GM18858 (cell line): ENCODE results near the gene PLA2G2D.
"Not testable (repeated sequence)": the region's sequence is repeated elsewhere in the genome, so short reads cannot be mapped to it uniquely, and the experiment has no call there.

Experiments used
- ATAC-seq: cut with Tn5 transposase; IDR thresholded peaks from one replicate; pipeline ENCODE4 v1.9.1; 2021; ENCODE audit not compliant: unreplicated experiment

PLA2G2D gene

DNA sequence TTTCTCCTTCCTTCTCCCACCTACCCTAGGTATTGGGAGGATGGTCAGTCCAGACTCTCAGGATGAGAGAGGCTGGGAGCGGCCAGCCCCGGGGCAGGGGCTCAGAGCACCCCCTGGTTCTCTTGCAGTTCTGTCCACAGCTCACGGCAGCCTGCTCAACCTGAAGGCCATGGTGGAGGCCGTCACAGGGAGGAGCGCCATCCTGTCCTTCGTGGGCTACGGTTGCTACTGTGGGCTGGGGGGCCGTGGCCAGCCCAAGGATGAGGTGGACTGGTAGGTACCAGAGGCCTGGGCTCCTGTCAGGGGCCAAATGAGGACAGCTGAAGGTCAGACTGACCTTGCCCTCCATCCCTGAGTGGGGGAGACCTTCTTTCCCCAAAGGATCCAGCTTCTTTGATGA lies 24.0 kb upstream of the PLA2G2D start:
- no peak for ATAC-seq

DNA sequence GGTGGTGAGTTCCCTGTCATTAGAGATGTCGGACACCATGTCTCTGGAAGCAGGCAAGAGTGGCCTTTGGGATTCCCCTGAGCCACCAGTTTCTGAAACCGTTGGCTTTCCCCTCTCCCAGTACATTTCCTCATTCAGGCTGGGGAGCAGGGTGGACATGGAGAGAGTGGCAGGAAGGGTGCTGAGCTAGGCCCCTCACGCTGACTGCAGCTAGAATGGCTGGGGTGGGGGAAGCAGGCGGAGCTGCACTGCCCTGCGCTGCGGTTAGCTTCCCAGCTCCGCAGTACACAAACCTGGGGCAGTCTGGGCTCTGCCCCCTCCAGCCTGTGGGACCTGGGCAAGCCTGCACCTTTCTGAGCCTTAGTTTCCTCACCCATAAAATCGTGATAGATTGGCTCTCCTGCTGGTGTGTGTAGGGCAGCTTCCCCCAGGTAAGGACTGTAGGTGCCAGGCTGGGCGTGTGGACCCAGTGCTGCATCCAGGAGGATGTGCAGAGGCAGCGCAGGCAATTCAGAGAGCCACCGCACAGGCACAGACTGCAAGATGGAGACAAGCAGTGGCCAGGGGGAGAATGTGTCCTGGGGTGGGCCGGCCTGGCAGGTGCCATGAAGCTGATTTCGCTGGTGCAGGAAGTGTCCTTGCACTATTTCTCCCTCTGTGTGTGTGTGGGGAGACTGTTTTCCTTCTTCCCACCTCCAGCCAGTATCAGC lies 22.8 kb upstream of the PLA2G2D start:
- no peak for ATAC-seq

DNA sequence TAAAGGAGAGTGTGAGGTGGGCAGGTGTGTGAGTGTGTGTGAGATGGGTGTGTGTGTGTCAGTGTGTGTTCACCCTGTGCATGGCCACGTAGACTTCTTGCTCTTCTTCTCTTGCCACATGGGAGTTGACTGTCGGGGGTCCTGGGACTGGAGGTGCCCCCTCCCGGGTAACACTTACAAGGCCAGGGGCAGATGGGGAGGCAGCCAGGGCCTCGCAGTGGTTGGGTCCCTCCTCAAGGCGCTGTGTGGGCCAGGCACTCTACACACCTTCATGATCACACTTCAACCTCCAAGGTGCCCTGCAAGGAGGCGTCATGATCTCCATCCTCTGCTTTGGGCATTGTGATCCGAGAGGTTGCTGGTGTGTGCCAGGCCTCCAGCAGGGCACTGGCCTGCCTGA lies 22.1 kb upstream of the PLA2G2D start:
- no peak for ATAC-seq

DNA sequence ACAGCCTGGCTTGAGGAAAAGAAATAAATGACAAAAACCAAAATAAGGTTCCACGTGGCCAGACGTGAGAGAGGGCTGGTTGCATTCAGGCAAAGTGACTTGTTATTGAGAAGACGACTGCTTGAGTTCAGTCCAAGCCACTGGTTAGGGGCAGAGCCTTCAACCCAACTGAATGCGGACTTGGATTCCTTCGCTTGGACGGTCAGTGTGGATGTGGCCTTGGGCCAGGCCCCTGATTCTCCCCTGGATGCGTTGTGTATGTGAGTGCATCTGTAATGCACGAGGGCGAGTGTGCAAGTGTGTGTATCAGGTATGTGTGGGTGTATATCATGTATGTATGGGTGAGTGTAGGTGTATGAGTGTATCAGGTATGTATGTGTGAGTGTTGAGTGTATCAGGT lies 21.7 kb upstream of the PLA2G2D start:
- ATAC-seq = no peak

DNA sequence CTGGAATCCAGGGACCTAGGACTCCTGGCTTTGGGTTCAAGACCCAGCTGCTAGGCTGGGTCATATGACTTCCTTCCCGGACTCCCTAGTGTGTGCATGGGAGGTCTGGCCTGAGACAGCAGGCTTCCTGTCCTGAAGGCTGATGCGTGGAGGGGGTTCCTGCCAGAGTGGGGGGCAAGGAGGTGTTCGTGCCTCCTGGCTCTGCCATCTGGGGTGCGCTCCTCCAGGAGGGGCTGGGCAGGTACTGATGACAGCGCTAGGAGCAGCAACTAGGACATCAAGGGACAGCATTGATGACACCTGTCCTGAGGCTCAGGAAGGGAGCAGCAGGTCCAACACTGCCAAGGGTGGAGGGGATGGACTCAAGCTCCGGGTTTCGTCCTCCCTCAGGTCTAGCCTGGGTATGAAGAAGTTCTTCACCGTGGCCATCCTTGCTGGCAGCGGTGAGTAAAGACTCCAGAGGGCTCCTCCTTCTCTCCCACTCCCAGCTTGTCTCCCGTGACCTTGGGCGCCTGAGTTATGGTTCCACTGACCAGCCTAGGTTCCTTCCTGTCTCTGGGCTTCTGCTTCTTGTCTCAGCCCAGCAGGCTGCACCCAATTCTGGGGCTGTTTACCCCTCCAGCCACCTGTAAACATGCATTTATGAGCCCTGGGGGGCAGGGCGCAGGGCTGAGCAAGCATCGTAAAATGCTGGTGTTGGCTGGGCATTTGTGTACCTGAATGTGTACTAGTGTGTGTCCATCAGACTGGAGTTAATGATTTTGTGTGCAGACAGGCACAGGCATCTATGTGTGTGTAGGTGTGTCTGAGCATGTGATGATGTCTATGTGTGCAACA lies 20.7 kb upstream of the PLA2G2D start:
- ATAC-seq = no peak

DNA sequence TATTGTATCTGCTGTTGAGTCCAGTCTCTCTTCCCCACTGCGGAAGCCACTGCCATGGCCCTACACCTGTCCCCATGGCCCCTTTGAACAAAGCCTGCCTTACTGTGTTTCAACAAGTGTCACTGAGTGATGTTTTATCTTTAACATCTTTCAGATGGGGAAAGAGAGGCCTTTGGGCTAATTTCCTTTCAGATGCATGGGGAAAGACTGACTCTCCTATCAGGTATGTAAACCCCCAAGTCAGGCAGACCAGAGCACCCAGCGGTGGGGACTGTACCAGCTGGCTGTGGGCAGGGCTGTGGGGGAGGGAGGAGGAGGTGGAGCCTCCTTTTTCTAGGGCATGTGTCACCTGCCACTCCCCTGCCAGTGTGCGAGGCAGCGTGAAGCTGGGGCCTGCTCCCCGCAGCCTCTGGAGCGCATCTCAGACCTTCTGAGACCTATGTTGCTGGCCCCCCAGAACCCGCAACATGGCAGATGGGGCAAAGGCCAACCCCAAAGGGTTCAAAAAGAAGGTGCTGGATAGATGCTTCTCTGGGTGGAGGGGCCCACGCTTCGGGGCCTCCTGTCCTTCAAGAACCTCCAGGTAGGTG lies 19.7 kb upstream of the PLA2G2D start, which contains the start of gene PLA2G2F:
TSS of gene PLA2G2F (plus strand) at position 363 of the 590 bp plus-strand sequence. CDS start at position 468, 105 bp downstream.
- ATAC-seq = no peak

DNA sequence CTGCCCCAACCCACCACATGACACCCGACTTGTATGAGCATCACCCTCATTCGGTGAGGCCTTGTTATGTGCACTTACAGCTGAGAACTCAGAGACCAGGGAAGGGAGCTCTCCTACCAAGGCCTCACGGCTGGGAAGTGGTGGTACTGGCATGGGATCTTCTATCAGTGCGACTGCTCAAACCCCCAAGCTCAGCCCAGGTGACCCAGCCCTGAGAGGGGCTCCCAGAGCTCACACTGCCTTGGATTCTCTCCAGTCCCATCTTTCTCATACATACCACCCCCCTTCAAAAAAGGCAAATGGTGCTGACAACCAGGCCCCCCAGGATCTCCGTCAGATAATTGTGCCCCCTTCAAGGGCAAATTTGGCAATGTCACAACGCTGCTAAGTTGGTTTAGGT lies 19.0 kb upstream of the PLA2G2D start:
- ATAC-seq = no peak

DNA sequence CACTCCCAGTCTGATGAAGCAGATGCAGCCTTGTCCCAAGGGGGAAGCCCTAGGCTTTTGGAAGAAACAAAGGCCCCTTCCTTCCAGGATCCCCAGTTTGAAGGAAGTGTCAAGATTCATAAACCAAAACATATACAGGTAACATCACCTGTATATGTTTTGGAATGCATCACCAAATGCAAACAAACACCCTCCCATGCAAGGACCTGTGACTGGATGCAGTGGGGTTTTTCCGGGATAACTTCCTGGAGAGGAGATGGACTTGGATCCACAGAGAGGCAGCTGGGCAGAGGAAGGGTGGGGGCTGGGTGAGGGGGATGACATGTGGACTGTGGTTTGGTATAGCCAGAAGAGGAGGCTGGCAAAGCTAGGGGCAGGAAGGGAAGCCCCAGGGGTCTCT lies 18.3 kb upstream of the PLA2G2D start:
- ATAC-seq = no peak

DNA sequence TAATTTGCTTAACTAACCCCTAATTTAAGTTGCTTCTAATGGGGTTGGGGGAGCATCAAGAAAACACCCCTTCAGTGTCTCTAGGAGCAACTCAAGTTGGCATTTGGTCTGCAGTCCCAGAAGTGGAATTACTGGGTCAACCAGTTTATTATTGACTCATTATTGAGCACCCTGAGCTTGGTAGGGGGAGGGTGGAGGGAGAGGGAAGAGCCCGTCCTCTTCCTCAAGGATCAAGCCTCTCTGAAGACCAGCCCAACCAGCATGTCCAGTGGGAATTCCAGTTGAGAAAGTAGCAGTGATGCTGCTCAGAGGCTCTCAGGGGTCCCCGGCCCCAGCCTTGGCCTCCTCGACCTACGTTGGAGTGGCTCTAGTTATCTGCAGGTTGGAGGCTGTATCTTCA lies 17.7 kb upstream of the PLA2G2D start:
- no peak for ATAC-seq

DNA sequence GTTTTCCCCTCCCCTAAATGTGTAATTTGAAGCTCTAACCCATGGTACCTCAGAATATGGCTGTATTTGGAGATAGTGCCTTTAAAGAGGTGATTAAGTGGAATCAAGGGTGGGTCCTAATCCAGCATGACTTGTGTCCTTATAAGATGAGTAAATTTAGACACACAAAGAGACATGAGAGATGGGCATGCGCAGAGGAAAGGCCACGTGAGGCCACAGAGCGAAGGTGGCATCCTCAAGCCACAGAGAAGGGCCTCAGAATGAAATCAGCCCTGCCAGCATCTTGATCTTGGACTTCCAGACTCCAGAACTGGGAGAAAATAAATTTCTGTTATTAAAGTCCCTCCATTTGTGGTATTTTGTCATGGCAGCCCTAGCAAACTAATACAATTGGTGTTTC lies 16.9 kb upstream of the PLA2G2D start:
- no peak for ATAC-seq

DNA sequence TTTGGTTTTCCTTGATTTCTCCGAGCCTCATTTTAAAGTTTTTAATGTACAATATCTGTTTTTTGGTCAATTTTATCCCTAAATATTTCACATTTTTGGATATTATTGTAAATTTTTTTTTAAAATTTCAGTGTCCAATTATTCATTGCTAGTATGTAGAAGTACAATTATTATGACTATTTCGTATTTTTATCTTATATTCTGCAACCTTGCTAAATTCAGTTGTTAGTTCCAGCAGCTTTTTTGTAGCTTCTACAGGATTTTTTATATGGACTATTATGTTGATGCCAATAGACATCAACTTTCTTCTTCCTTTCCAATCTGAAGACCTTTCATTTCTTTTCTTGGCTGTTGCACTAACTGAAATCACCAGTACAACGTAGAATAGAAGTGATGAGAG lies 15.7 kb upstream of the PLA2G2D start:
- no peak for ATAC-seq

DNA sequence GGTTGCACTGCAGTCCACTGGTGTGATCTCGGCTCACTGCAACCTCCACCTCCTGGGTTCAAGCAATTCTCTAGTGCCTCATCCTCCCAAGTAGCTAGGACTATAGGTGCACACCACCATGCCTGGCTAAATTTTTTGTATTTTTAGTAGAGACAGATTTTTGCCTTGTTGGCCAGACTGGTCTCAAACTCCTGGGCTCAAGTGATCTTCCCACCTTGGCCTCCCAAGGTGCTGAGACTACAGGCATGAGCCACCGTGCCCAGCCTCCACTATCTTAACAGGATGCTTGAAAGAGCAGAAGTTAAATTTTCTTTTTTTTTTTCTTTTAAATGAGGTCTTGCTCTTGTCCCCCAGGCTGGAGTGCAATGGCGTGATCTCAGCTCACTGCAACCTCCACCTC lies 11.2 kb upstream of the PLA2G2D start:
- not testable (repeated sequence) for ATAC-seq

DNA sequence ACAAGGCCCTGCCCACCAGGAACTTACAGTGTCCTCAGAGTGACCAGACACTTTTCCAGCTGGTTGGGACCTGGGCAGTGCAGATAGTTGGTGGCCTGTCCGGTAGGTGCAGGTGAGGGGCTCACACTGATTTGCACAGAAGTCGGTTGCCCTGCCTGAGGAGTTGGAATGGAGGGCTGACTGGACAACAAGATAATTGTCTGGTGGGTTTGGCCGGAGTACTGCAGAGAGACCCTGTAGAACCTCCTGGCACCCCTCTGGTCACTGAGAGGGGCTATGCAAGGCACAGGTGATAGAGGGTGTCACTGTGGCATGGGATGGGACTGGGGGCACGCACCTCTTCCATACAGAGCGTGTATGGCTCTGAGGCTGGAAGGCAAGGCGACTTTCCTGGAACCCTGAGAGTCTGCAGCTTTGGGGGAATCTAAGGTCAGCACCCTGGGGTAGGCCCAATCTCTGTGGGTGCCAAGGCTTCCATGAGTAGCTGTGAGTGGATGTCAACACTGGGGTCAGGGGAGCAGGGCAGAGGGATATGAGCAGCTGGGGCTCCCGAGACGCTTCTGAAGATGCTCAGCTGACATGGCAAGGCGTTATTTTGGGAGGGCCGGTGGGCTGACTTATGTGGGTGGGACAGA lies 7.6 kb upstream of the PLA2G2D start:
- no peak for ATAC-seq

DNA sequence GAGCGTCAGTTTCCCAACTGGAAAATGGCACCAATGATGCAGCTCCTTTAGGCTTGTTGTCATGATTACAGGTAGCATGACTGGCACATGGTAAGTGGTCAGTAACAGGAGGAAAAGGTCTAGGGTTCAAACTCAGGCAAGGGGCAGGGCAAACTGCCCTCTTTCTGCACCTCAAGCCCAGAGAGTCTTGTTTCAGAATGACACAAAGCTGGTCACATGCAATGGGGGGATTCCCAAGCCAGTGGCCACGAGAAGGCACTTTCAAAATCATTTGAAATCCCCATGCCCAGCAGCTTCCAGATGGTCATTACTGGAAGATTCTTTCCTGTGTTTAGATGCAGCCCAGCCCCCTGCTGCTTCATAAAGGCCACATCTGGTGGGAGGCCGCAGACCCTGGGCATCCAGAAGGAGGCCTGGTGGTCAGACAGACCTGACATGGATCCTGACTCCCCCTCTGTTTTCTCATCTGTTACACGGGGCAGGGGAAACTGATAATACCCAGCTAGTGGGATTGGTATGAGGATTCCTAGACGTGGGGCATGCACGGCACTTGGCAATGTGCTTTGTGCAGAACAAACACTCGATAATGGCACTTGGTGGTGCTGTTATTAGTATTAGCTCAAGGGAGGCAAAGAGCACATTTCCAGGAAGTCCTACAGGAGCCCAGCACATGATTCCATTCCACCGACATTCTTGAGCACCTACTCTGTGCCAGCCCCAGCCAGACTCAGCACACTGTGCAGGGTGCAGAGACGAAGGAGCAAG lies 6.9 kb upstream of the PLA2G2D start:
- no peak for ATAC-seq

DNA sequence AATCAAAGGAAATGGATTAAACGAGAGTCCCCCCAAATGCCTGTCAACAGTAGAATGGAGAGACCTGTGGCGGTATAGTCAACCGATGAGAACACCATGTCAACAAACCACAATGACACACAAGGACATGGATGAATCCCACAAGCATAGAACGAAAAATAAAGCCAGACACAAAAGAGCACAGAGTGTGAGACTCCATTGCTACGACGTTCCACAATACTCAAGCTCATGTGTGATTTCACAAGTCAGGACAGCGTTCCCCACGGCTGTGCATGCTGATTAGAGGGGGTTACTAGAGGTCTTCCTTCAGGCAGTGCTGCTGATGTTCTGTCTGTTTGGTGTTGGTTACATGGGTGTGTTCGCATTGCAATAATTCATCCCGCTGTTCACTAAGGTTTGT lies 5.8 kb upstream of the PLA2G2D start:
- ATAC-seq = no peak

DNA sequence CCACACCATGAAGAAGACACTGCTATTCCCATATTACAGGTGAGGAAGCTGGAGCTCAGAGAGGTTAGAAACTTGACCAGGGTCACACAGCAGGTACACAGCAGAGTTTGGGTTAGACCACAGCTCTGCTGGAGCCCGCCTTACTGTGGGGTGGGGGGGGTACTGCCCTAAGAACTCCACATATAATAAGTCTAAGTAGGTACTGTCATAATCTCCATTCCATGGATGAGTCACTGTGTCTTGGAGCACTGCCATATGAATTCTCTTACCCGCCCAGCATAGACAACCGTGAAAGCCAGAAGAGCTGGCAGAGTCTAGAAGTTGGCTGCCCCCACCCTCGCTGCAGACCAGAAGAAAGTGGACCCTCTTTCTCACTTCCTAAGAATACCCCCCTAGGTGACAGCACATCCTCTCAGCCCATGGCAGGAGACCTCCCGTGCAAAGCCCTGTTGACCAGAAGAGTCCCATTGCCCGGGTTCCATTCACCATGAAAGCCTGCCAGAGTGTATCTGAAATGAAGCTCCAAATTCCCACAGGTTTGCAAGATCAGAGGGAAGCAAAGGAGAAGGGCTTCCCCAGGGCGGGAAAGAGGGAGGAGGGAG lies 5.2 kb upstream of the PLA2G2D start:
- no peak for ATAC-seq

DNA sequence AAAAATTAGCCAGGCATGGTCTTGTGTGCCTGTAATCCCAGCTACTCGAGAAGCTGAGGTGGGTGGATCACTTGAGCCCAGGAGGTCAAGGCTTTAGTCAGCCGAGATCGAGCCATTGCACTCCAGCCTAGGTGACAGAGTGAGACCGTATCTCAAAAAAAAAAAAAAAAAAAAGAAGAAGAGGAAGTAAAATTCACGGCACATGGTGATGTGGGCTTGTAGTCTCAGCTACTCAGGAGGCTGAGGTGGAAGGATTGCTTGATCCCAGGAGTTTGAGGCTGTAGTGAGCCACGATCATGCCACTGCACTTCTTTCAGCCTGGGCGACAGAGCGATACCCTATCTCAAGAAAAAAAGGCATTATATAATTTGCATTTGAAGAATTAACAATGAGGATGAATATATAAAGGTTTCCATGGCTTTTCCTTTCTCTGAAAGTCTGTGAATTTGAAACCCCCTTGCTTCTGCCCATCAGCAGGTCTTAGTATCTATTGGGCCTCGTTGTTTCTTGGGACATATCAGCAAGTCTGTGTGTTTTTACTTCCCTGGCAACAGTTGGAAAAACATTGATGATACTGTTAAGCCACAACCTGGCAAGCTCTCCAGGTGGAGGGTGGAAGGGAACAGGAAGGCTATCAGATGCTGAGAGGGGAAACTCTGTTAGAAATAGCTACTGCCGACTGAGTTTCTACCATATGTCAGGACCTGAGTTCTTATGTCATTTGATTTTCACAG lies 4.6 kb upstream of the PLA2G2D start:
- ATAC-seq = no peak

DNA sequence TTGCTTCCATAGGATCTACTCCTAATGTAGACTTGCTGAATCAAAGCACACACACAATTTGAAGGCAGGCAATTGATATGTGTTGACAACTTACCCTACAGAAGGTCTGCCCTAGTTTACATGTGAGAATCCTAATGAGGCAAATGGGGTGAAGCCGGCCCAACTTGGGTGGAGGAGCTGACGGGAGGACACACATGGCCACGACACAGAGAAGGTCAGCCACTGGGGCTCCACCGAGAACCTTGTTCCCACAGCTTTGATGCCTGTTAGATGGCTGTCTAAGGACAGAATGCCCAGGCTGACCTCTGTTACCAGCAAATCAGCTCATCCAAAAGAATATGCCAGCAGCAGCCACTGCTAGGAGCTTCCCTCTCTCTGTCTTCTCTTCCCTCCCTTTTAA lies 1.5 kb upstream of the PLA2G2D start:
- no peak for ATAC-seq

DNA sequence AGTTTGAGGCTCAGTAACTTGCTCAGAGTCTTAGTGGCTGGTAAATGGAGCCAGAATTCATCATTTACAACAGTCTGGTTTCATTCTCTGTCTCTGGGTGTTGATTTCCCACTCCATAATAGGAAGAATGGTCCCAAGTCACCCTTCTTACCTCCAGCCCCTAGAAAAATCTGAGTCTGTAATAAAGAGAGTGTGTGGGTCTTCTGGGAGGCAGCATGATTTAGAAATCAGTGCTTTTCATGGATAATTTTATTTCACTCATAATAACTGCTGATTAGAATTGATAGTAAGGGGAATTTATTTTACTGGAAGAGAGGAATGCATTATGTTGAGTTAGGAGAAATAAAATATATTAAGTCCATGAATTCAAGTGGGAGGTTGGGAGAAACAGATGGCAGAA lies 2.1 kb downstream of the PLA2G2D start:
- ATAC-seq = no peak

DNA sequence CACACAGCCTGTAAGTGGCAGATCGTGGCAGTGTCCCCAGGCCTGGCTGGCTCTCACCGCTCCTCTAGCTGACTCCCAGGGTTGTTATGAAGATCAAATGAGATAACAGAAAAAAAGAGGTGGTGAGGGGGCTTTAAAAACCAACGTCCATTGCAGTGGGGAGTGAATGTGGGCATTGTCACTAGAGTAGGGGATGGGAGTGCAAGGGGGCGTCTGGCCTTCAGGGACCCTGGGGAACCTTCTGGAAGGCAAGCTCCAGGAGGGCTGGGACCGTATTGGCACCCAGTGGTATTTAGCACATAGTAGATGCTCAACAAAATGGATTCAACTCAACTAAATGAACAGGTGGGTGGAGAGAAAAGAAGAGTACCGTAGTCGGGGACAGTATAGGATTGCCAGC lies 3.4 kb downstream of the PLA2G2D start:
- ATAC-seq = no peak
